ENCODE measurements around the gene OR11A1.

DNA sequence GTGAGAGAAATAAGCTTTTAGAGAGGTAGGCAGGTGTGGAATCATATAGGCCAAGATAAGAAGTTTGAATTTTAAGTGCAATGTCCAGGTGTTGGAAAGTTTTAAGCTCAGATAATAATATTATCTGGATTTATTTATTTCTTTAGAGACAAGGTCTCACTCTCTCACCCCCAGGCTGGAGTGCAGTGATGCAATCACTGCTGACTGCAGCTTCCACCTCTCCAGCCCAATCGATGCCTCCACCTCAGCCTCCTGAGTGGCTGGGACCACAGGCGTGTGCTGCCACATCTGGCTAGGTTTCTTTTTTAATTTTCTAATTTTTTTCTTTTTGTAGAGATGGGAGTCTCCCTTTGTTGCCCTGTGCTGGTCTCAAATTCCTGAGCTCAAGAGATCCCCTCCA is 36.4 kb upstream of the OR11A1 start:
- TF ChIP-seq, protein P1, sequence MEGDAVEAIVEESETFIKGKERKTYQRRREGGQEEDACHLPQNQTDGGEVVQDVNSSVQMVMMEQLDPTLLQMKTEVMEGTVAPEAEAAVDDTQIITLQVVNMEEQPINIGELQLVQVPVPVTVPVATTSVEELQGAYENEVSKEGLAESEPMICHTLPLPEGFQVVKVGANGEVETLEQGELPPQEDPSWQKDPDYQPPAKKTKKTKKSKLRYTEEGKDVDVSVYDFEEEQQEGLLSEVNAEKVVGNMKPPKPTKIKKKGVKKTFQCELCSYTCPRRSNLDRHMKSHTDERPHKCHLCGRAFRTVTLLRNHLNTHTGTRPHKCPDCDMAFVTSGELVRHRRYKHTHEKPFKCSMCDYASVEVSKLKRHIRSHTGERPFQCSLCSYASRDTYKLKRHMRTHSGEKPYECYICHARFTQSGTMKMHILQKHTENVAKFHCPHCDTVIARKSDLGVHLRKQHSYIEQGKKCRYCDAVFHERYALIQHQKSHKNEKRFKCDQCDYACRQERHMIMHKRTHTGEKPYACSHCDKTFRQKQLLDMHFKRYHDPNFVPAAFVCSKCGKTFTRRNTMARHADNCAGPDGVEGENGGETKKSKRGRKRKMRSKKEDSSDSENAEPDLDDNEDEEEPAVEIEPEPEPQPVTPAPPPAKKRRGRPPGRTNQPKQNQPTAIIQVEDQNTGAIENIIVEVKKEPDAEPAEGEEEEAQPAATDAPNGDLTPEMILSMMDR (IDR thresholded peaks at IDR 0.05; ENCODE audit: insufficient read depth, low read depth, low read length): no peak
- no peak for TF ChIP-seq EZH2 (IDR thresholded peaks at IDR 0.05; ENCODE audit: insufficient read depth, low read length)

Data from astrocyte (in vitro differentiated cells and primary cell).